ENCODE measurements around the gene PRR13.
A peak's percentile ranks its signal among the peaks of the same experiment; 100 is the strongest.

PRR13 gene

DNA sequence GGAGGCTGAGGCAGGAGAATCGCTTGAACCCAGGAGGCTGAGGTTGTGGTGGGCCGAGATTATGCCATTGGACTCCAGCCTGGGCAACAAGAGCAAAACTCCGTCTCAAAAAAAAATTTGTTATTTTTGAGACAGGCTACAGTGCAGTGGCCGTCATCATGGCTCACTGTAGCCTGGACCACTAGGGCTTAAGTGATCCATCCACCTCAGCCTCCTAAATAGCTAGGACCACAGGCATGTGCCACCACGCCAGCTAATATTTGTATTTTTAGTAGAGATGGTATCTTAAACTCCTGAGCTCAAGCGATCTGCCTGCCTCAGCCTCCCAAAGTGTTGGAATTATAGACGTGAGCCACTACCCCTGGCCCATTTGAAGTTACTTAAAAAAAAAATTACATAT lies 9.4 kb downstream of the PRR13 start:
- DNase-seq (ENCODE audit: low read depth), result no peak
- H3K4me3 ChIP-seq (ENCODE audit: low read depth, low read length), result no peak overlapping the region
- TF ChIP-seq, protein P1, sequence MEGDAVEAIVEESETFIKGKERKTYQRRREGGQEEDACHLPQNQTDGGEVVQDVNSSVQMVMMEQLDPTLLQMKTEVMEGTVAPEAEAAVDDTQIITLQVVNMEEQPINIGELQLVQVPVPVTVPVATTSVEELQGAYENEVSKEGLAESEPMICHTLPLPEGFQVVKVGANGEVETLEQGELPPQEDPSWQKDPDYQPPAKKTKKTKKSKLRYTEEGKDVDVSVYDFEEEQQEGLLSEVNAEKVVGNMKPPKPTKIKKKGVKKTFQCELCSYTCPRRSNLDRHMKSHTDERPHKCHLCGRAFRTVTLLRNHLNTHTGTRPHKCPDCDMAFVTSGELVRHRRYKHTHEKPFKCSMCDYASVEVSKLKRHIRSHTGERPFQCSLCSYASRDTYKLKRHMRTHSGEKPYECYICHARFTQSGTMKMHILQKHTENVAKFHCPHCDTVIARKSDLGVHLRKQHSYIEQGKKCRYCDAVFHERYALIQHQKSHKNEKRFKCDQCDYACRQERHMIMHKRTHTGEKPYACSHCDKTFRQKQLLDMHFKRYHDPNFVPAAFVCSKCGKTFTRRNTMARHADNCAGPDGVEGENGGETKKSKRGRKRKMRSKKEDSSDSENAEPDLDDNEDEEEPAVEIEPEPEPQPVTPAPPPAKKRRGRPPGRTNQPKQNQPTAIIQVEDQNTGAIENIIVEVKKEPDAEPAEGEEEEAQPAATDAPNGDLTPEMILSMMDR (IDR thresholded peaks at IDR 0.05; ENCODE audit: insufficient read depth, low read depth, low read length, missing control alignments), result no peak

DNA sequence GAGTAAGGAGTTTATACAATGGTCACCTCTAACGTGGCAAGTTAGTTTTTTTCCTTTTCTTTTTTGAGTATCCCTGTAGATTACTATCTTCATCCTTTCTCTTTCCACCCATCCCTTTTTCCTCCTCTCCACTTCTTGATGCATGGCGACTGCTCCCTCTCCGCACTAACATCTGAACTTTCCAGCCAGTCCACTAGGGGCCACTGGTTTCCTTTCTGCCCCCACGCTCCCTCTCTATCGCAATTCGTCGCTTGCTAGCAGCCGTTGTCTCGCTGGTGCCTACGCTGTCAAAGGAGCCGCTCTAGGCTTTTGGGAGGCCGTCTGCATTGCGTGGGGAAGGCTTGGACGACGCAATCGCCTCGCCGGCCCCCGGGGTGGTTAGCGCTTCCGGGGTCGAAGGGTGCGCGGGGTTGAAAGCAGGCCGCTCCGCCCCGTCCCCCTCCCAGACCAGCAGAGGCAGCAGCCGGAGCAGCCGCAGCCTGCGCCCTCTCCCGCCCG lies 10.2 kb downstream of the PRR13 start, which contains the start of gene PCBP2:
TSS of gene PCBP2 (plus strand) at position 442 of the 498 bp plus-strand sequence. CDS start 2,699 bp downstream, outside the sequence.
- peak; percentile 100 for DNase-seq (ENCODE audit: low read depth)
- peak within 1 kb of the TSS; percentile 99 for H3K4me3 ChIP-seq (ENCODE audit: low read depth, low read length)
- TF ChIP-seq, protein P1 (IDR thresholded peaks at IDR 0.05; ENCODE audit: insufficient read depth, low read depth, low read length, missing control alignments), result peak; percentile 93

DNA sequence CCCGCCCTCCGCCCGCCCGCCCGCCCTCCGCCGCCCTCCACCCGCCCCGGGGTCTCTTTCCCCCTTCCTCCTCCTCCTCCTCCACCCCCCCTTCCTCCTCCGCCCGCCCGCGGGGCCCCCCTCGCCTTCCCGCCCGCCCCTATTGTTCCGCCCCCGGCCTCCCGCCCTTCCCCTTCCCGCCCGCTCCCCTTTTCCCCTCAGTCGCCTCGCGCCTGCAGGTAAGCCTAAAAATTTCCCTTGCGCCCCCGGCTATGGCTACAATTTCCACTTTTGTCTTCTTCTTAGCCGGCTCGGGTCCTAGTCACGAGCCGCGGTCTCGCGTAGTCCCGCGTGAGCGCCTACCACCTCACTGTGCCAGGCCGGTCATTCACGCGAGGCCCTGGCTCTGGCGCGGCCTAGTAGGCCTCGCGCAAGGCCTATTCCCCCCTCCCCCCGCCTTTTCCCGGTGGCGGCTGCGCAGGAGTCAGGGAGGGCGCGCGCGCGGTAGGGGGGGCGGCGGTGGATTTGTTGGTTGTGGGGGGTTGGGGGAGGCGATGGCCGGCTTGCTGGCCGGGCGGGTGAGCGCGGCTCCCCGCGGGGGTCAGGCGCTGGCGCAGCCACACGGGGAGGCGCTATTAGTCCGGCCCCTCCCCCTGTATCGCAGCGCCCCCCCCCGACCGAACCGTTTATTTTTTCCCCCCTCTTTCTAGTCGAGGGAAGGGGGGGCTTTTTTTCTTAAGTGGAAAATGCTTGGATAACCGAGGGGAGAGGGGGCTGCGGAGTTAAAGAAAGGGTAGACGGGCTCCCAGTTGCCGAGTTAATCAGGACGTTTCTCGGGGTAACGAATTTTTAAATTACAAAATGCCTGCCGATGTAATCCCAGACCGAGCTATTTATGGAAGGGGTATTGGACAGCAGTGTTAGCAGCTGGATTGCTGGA lies 10.9 kb downstream of the PRR13 start:
- peak; percentile 91 for DNase-seq (ENCODE audit: low read depth)
- TF ChIP-seq, protein P1 (IDR thresholded peaks at IDR 0.05; ENCODE audit: insufficient read depth, low read depth, low read length, missing control alignments), result peak; percentile 46

DNA sequence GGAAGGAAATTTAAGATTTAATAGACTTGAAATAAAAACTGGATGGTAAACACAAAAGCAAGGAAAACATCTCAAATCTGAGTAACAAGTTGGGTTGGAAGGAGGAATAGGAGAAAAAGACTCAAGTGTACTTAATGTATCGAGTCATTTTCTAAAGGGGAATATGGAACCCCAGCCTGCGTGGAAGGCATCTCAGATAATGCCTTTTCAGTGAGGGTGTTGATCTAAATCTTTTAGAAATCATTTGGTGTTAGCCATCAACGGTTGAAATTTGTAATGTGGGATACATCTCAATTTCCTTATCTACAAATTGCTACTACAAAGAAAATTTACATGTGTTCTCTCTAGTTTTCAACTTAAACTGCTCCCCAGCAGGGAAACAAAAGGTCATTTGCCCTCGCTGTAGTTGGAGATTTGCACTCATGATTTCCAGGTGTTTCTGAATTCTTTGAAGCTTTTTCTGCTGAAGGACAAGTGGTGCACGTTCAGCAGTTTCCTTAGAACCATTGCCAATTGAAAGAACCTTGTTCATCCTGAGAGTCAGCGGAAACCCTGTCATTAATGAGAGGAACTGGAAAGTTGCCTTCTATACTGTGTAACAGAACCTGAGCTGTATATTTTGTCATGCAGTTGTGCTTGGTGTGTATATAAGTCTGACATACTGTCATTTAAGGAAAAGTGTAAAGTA lies 12.6 kb downstream of the PRR13 start:
- peak overlapping the region; percentile 99 for H3K4me3 ChIP-seq (ENCODE audit: low read depth, low read length)
- DNase-seq (ENCODE audit: low read depth), result no peak
- TF ChIP-seq, protein P1 (IDR thresholded peaks at IDR 0.05; ENCODE audit: insufficient read depth, low read depth, low read length, missing control alignments), result no peak

More for the DNA sequence above, 10.9 kb downstream of the PRR13 start:
- H3K4me3 ChIP-seq (ENCODE audit: low read depth, low read length), result peak overlapping the region; percentile 99

DNA sequence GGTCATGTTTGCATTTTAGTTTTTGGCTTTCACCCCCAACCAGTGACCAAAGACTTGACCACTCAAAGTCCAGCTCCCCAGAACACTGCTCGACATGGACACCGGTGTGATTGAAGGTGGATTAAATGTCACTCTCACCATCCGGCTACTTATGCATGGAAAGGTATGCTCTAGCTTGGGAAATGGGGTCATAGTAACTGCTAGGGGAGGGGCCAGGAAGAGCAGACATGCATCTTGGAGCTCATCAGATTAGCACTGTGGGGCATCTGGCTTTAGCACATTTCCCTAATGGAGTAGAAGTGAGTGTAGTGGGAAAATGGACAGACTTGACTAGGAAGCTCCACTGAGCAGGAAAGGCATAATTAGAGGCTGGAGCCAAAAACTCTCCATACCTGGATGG lies 13.2 kb downstream of the PRR13 start:
- DNase-seq (ENCODE audit: low read depth), result no peak
- TF ChIP-seq, protein P1 (IDR thresholded peaks at IDR 0.05; ENCODE audit: insufficient read depth, low read depth, low read length, missing control alignments), result no peak
- no peak overlapping the region for H3K4me3 ChIP-seq (ENCODE audit: low read depth, low read length)

DNA sequence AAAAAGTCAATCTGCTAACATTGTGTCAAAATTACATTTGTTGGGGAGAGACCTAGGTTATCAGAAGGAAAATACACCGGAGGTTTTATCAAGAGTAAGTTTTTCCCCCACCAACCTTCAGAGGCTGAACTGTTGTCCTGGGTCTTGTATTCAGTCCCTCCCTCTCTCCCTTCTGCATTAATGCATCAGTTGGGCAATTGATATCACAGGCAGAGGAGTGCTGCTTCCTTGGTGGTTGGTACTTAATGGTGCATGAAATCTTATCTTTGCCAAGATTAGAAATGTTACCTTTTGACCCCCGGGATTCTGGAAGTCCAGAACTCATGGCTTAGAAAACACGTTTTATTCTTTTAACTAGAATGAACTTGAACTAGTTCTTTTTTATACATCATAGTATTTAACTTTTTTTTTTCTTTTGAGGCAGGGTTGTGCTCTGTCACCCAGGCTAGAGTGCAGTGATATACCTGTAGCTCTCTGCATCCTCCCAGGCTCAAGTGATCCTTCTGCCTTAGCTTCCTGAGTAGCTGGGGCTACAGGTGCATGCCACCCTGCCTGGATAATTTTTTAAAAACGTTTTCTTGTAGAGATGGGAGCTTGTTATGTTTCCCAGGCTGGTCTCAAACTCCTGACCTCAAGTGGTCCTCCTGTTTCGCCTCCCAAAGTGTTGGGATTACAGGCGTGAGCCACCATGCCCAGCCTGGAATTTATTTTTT lies 15.3 kb downstream of the PRR13 start:
- H3K4me3 ChIP-seq (ENCODE audit: low read depth, low read length), result no peak overlapping the region
- no peak for DNase-seq (ENCODE audit: low read depth)
- TF ChIP-seq, protein P1 (IDR thresholded peaks at IDR 0.05; ENCODE audit: insufficient read depth, low read depth, low read length, missing control alignments), result no peak

All from GM12865 (cell line).